Loucy (cell line): Measurements from ENCODE around the gene ATP1A3.

Experiments used
- H2AFZ ChIP-seq: fragments of 200-600 bp; sonication (generic); 2 replicates; pipeline ENCODE4 v1.6.0; 2016; ENCODE audit warnings: antibody characterized with exemption, mild to moderate bottlenecking, low read length, moderate library complexity
- H3F3A ChIP-seq: fragments of 200-600 bp; 2 replicates; pipeline ENCODE4 v1.6.0; 2016; ENCODE audit warnings: antibody characterized with exemption, low read depth, mild to moderate bottlenecking
- H3K27me3 ChIP-seq: fragments of 200-600 bp; sonication (generic); 2 replicates; pipeline ENCODE4 v1.6.1; 2014; ENCODE audit warnings: low read length, mild to moderate bottlenecking; ENCODE audit not compliant: insufficient read depth, poor library complexity, severe bottlenecking
- H3K36me3 ChIP-seq: fragments of 200-600 bp; sonication (generic); 2 replicates; pipeline ENCODE4 v1.6.1; 2016; ENCODE audit warnings: low read length; ENCODE audit not compliant: insufficient read depth
- H3K4me1 ChIP-seq: fragments of 200-600 bp; sonication (generic); 2 replicates; pipeline ENCODE4 v1.5.1; 2014; ENCODE audit warnings: low read length, mild to moderate bottlenecking; ENCODE audit not compliant: insufficient read depth, poor library complexity, severe bottlenecking
- H3K4me2 ChIP-seq: fragments of 200-600 bp; sonication (generic); 2 replicates; pipeline ENCODE4 v1.6.0; 2014; ENCODE audit warnings: antibody characterized with exemption, low read length, low read depth, mild to moderate bottlenecking; ENCODE audit not compliant: poor library complexity, severe bottlenecking
- H3K4me3 ChIP-seq: fragments of 200-600 bp; sonication (generic); 2 replicates; pipeline ENCODE4 v1.5.1; 2014; ENCODE audit warnings: low read length, mild to moderate bottlenecking, mixed read lengths; ENCODE audit not compliant: poor library complexity, severe bottlenecking
- H3K79me2 ChIP-seq: fragments of 200-600 bp; sonication (generic); 2 replicates; pipeline ENCODE4 v1.6.1; 2014; ENCODE audit warnings: low read length; ENCODE audit not compliant: insufficient read depth
- H3K9ac ChIP-seq: fragments of 200-600 bp; sonication (generic); 2 replicates; pipeline ENCODE4 v1.6.0; 2014; ENCODE audit warnings: mild to moderate bottlenecking, low read depth, low read length, moderate library complexity; ENCODE audit not compliant: poor library complexity, severe bottlenecking
- H3K9me2 ChIP-seq: fragments of 200-600 bp; sonication (generic); replicated peaks from 2 replicates; pipeline ENCODE4 v1.6.1; 2016; ENCODE audit warnings: low read depth, low read length, mixed read lengths
- H3K9me3 ChIP-seq: fragments of 200-600 bp; sonication (generic); 2 replicates; pipeline ENCODE4 v1.6.1; 2014; ENCODE audit warnings: mild to moderate bottlenecking, antibody characterized with exemption, low read length, low read depth; ENCODE audit not compliant: insufficient read depth
- H4K20me1 ChIP-seq: fragments of 200-600 bp; sonication (generic); 2 replicates; pipeline ENCODE4 v1.6.0; 2014; ENCODE audit warnings: antibody characterized with exemption, low read length, mild to moderate bottlenecking; ENCODE audit not compliant: insufficient read depth, poor library complexity, severe bottlenecking
- EZH2phosphoT487 ChIP-seq: fragments of 200-600 bp; IDR thresholded peaks from 2 replicates; pipeline ENCODE4 v1.6.1; 2018; ENCODE audit warnings: antibody characterized with exemption, mild to moderate bottlenecking, moderate library complexity, borderline replicate concordance
- TF ChIP-seq, protein P1 (sequence below): fragments of 200-600 bp; sonication (generic); conservative IDR thresholded peaks from 2 replicates; pipeline ENCODE4 v1.5.1; 2014; ENCODE audit warnings: mild to moderate bottlenecking, antibody characterized with exemption, low read length

The ATP1A3 gene

DNA sequence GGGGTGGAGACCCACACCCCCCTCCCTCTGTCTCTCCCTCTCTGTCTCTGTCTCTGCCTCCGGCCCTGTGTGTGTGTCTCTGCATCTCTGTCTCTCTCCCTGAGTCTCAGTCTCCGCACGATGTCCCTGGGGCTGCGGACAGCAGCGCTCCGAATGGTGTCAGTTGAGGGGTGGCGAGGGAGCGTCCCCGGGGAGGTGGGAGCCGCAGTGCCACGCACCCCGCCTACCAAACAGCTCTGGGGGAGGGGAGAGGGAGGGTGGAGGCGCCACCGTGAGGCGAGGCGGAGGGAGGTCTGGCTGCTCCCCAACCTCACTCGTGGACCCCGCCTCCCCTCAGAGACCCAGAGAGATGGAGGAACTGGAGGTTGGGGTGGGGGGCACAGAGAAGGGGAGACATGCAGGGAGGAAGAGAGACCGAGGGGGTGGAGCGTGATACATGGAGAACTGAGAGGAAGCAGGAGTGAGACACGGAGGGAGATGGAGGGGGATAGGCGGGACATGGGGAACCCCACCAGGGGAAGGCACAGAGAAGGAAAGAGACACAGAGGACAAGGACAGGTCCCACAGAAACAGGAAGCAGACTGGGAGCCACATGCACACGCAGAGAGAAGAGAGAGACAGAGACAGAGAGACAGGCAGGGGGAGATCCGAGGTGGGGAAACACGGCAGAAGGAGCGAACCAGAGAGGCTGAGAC, 73.0 kb downstream of the ATP1A3 start:
- H3K9me3 ChIP-seq: no peaks in the 10 kb centered on the region
- no peaks in the 10 kb centered on the region for H4K20me1 ChIP-seq
- no peaks in the 10 kb centered on the region for H3K79me2 ChIP-seq
- no peak overlapping the region for H3K9ac ChIP-seq
- no peaks in the 10 kb centered on the region for H3K9me2 ChIP-seq
- no peak overlapping the region for H3K4me3 ChIP-seq
- H3K4me2 ChIP-seq: no peak overlapping the region
- TF ChIP-seq, protein P1, sequence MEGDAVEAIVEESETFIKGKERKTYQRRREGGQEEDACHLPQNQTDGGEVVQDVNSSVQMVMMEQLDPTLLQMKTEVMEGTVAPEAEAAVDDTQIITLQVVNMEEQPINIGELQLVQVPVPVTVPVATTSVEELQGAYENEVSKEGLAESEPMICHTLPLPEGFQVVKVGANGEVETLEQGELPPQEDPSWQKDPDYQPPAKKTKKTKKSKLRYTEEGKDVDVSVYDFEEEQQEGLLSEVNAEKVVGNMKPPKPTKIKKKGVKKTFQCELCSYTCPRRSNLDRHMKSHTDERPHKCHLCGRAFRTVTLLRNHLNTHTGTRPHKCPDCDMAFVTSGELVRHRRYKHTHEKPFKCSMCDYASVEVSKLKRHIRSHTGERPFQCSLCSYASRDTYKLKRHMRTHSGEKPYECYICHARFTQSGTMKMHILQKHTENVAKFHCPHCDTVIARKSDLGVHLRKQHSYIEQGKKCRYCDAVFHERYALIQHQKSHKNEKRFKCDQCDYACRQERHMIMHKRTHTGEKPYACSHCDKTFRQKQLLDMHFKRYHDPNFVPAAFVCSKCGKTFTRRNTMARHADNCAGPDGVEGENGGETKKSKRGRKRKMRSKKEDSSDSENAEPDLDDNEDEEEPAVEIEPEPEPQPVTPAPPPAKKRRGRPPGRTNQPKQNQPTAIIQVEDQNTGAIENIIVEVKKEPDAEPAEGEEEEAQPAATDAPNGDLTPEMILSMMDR: no peak
- TF ChIP-seq EZH2phosphoT487: no peak
- H2AFZ ChIP-seq: no peak overlapping the region
- no peaks in the 10 kb centered on the region for H3F3A ChIP-seq
- no peaks in the 10 kb centered on the region for H3K27me3 ChIP-seq
- no peaks in the 10 kb centered on the region for H3K4me1 ChIP-seq
- H3K36me3 ChIP-seq: no peaks in the 10 kb centered on the region

GRCh38 chr19:41919948-41920712, 73.9 kb downstream of the ATP1A3 start:
- Histone ChIP-seq H3K79me2 (no peaks in the 10 kb centered on the region), H3K9me3 (no peaks in the 10 kb centered on the region), H3K4me2 (no peak overlapping the region), H3K4me3 (no peak overlapping the region), H3F3A (no peaks in the 10 kb centered on the region), H3K4me1 (no peaks in the 10 kb centered on the region), H4K20me1 (no peaks in the 10 kb centered on the region), H3K27me3 (no peaks in the 10 kb centered on the region), H3K9me2 (no peaks in the 10 kb centered on the region), H3K9ac (no peak overlapping the region), H2AFZ (no peak overlapping the region), H3K36me3 (no peaks in the 10 kb centered on the region)
- no peak for TF ChIP-seq EZH2phosphoT487
- TF ChIP-seq, protein P1: no peak

DNA sequence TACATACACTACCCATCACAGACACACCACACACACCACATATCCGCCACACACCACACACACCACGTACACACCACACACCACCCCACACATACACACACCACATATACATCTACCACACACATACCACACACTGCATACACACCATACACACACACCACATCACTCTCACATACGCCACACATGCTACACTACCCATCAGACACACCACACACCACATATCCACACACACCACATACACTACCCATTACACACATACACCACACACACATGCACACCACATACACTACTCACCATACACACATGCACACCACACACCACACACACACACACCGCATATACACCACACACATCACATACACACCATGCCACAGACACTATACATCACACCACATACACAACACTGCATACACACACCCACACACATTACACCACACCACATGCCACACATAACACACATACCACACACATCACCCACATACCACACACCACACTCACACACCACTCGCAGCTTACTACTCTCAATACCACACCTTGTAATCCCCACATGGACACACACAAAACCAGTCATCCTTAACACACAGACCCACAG, 75.3 kb downstream of the ATP1A3 start:
- Histone ChIP-seq H3K79me2 (no peaks in the 10 kb centered on the region), H3K4me1 (no peaks in the 10 kb centered on the region), H3K36me3 (no peaks in the 10 kb centered on the region), H3K27me3 (no peaks in the 10 kb centered on the region), H3K9me2 (no peaks in the 10 kb centered on the region), H3F3A (no peaks in the 10 kb centered on the region), H2AFZ (no peak overlapping the region), H3K4me2 (no peak overlapping the region), H4K20me1 (no peaks in the 10 kb centered on the region), H3K9ac (no peak overlapping the region), H3K4me3 (no peak overlapping the region), H3K9me3 (no peaks in the 10 kb centered on the region)
- TF ChIP-seq, protein P1: no peak
- no peak for TF ChIP-seq EZH2phosphoT487
